ENCODE data around the gene SOX2.

SOX2 gene

GRCh38 chr3:181707980-181708379, 3.7 kb upstream of the SOX2 start:
- no peak for TF ChIP-seq CTCF (conservative IDR thresholded peaks at IDR 0.05; ENCODE audit: low read depth, low read length)
- no peak for DNase-seq (ENCODE audit: low read depth)
- H3K4me3 ChIP-seq (ENCODE audit: low read depth, low read length) = no peak overlapping the region

GRCh38 chr3:181709537-181710279, 2.0 kb upstream of the SOX2 start:
- TF ChIP-seq CTCF (conservative IDR thresholded peaks at IDR 0.05; ENCODE audit: low read depth, low read length) = peak; percentile 82
- H3K4me3 ChIP-seq (ENCODE audit: low read depth, low read length) = no peak overlapping the region
- DNase-seq (ENCODE audit: low read depth) = peak; percentile 71

- no peak overlapping the region for H3K4me3 ChIP-seq (ENCODE audit: low read depth, low read length)
- TF ChIP-seq CTCF (conservative IDR thresholded peaks at IDR 0.05; ENCODE audit: low read depth, low read length) = no peak
- no peak for DNase-seq (ENCODE audit: low read depth)
These were observed 1.1 kb upstream of the SOX2 start for GRCh38 chr3:181710345-181711291.

- no peak for TF ChIP-seq CTCF (conservative IDR thresholded peaks at IDR 0.05; ENCODE audit: low read depth, low read length)
- DNase-seq (ENCODE audit: low read depth) = no peak
- peak overlapping the region; percentile 30 for H3K4me3 ChIP-seq (ENCODE audit: low read depth, low read length)
These were observed 464 bp downstream of the SOX2 start for GRCh38 chr3:181712226-181712552.

- H3K4me3 ChIP-seq (ENCODE audit: low read depth, low read length) = peak overlapping the region; percentile 30
- no peak for TF ChIP-seq CTCF (conservative IDR thresholded peaks at IDR 0.05; ENCODE audit: low read depth, low read length)
These were observed 991 bp downstream of the SOX2 start for GRCh38 chr3:181712553-181713279.

GRCh38 chr3:181713280-181713647, 1.5 kb downstream of the SOX2 start:
- no peak for DNase-seq (ENCODE audit: low read depth)
- H3K4me3 ChIP-seq (ENCODE audit: low read depth, low read length) = peak overlapping the region; percentile 11
- no peak for TF ChIP-seq CTCF (conservative IDR thresholded peaks at IDR 0.05; ENCODE audit: low read depth, low read length)

More at GRCh38 chr3:181712553-181713279, 991 bp downstream of the SOX2 start:
- DNase-seq (ENCODE audit: low read depth) = no peak

Measured in choroid plexus epithelial cell (primary cell).